ENCODE measurements around the gene CDC42SE2. TPM values are rescaled to one million over a fixed set of nuclear protein-coding genes. Genes with fewer than 3 reads are reported as not detected.

Gene CDC42SE2
- total RNA-seq, 2 experiments from 2014 or later = 54.2 to 66.8 TPM

DNA sequence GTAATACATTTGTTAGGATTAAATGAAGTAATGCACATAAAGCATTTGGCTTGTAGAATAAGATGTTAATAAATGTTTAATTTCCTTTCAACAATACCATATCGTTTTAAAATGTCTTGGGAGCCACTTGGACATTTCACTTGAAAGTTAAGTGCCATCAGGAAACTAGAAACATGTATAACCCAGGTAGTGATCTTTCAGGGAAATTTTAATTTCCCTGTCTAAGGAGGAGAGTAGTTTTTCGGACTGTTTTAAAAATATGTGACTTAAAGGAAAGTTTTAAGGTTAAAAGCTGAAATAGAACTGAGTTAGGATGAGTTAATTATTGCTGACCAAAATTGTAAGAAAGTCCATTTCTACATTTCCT, 18.0 kb downstream of the CDC42SE2 start:
- no peak for DNase-seq (ENCODE audit: low spot score)
- H3K9me3 ChIP-seq (ENCODE audit: low read length) = peaks cover 28% of the 10 kb centered on the region
- TF ChIP-seq, protein P1, sequence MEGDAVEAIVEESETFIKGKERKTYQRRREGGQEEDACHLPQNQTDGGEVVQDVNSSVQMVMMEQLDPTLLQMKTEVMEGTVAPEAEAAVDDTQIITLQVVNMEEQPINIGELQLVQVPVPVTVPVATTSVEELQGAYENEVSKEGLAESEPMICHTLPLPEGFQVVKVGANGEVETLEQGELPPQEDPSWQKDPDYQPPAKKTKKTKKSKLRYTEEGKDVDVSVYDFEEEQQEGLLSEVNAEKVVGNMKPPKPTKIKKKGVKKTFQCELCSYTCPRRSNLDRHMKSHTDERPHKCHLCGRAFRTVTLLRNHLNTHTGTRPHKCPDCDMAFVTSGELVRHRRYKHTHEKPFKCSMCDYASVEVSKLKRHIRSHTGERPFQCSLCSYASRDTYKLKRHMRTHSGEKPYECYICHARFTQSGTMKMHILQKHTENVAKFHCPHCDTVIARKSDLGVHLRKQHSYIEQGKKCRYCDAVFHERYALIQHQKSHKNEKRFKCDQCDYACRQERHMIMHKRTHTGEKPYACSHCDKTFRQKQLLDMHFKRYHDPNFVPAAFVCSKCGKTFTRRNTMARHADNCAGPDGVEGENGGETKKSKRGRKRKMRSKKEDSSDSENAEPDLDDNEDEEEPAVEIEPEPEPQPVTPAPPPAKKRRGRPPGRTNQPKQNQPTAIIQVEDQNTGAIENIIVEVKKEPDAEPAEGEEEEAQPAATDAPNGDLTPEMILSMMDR (conservative IDR thresholded peaks at IDR 0.05; ENCODE audit: low read length) = no peak
- no peak for TF ChIP-seq EZH2phosphoT487 (IDR thresholded peaks at IDR 0.05; ENCODE audit: borderline replicate concordance, low read depth, low read length)
- peaks cover 13% of the 10 kb centered on the region for H4K20me1 ChIP-seq (ENCODE audit: insufficient read depth, low read length)
- CTCF ChIA-PET (ENCODE audit: unreplicated experiment) = no interaction called here
- intact Hi-C loops (cut with micrococcal nuclease; ENCODE audit: unreplicated experiment) = no loop called here
- H3K27ac ChIP-seq (ENCODE audit: low read depth, low read length, poor library complexity, severe bottlenecking) = peak overlapping the region; percentile 1
- peaks cover 29% of the 10 kb centered on the region for H3K4me1 ChIP-seq (ENCODE audit: insufficient read depth, low read length, poor library complexity, severe bottlenecking)
- H3K4me2 ChIP-seq (ENCODE audit: low read length) = peak overlapping the region; percentile 53
- TSS peak; percentile 14 for BruUV-seq (replicated peaks)
- POLR2A ChIA-PET = interaction anchor here (1.1 to 2.0 kb wide), 2 partner anchors 24 to 92 kb away, joined by 3 to 6 read pairs; no protein-coding TSS in a partner anchor
- peak overlapping the region; percentile 1 for H3K4me3 ChIP-seq (ENCODE audit: low read depth, low read length, poor library complexity, severe bottlenecking)
- H3K36me3 ChIP-seq (ENCODE audit: insufficient read depth, low read length) = peaks cover 61% of the 10 kb centered on the region
- H2AFZ ChIP-seq (ENCODE audit: low read length) = no peak overlapping the region
- peaks cover 95% of the 10 kb centered on the region for H3K79me2 ChIP-seq (ENCODE audit: insufficient read depth, low read depth, low read length)
- H3K9me2 ChIP-seq (ENCODE audit: insufficient read depth, low read length) = no peaks in the 10 kb centered on the region

DNA sequence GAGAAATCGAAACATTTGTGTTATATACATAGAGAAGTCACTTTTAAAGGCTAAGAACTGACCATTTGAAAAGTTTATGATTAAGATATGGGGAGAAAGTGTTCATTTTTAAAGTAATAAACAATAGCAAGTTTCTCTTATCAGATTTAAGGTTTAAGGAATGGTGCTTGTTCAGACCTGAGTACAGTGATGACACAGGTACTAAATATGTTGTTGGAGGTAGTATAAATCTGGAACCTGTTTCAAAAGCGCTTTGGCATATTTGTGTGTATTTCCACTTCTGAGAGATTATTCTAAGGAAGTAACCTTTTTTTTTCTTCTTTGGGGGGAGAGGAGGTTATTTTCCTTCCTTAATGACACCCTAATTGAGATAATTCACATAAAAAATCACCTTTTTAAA, 18.4 kb downstream of the CDC42SE2 start:
- no peak for TF ChIP-seq EZH2phosphoT487 (IDR thresholded peaks at IDR 0.05; ENCODE audit: borderline replicate concordance, low read depth, low read length)
- TF ChIP-seq, protein P1 (conservative IDR thresholded peaks at IDR 0.05; ENCODE audit: low read length) = no peak
- peaks cover 13% of the 10 kb centered on the region for H4K20me1 ChIP-seq (ENCODE audit: insufficient read depth, low read length)
- intact Hi-C loops (cut with micrococcal nuclease; ENCODE audit: unreplicated experiment) = no loop called here
- H2AFZ ChIP-seq (ENCODE audit: low read length) = no peak overlapping the region
- peak overlapping the region; percentile 53; the same call in 1 of the 2 replicates for H3K4me2 ChIP-seq (ENCODE audit: low read length)
- H3K79me2 ChIP-seq (ENCODE audit: insufficient read depth, low read depth, low read length) = peaks cover 95% of the 10 kb centered on the region
- no peak overlapping the region for H3K4me3 ChIP-seq (ENCODE audit: low read depth, low read length, poor library complexity, severe bottlenecking)
- no peak for DNase-seq (ENCODE audit: low spot score)
- ChIA-PET CTCF (ENCODE audit: unreplicated experiment) (no interaction called here), POLR2A (interaction anchor here (1.1 kb wide), 1 partner anchor 24 kb away, joined by 3 read pairs; no protein-coding TSS in a partner anchor)
- H3K4me1 ChIP-seq (ENCODE audit: insufficient read depth, low read length, poor library complexity, severe bottlenecking) = peaks cover 29% of the 10 kb centered on the region
- H3K9me3 ChIP-seq (ENCODE audit: low read length) = peaks cover 28% of the 10 kb centered on the region
- peaks cover 58% of the 10 kb centered on the region for H3K36me3 ChIP-seq (ENCODE audit: insufficient read depth, low read length)
- H3K9me2 ChIP-seq (ENCODE audit: insufficient read depth, low read length) = no peaks in the 10 kb centered on the region
- BruUV-seq (replicated peaks) = no TSS peak
- no peak overlapping the region for H3K27ac ChIP-seq (ENCODE audit: low read depth, low read length, poor library complexity, severe bottlenecking)

DNA sequence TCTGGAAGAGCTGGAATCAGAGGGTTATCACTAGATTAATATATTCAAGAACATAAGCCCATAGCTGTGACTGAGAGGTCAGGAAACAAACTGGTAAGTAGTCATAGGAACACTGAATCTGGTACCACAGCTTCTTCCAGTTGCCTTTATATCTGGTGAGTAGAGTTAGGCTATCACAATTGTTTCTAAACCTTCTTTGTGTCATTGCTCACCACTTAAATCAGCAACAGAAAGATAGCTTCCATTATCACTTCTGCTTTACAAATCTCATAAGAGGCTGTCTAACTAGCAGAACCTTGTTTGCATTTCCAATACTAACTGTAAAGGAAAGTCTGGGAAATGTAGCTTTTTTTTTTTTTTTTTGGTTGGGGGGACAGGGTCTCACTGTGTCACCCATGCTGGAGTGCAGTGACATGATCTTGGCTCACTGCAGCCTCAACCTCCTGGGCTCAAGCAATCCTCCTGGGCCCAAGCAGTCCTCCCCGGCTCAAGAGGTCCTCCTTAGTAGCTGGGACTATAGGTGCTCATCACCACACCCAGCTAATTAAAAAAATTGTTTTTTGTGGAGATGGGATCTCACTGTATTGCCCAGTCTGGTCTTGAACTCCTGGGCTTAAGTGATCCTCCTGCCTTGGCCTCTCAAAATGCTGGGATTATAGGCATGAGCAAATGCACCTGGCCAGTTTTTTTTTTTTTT, 22.0 kb downstream of the CDC42SE2 start:
- Histone ChIP-seq H3K4me1 (ENCODE audit: insufficient read depth, low read length, poor library complexity, severe bottlenecking) (peaks cover 33% of the 10 kb centered on the region), H3K36me3 (ENCODE audit: insufficient read depth, low read length) (peaks cover 49% of the 10 kb centered on the region), H3K79me2 (ENCODE audit: insufficient read depth, low read depth, low read length) (peaks cover 98% of the 10 kb centered on the region), H2AFZ (ENCODE audit: low read length) (no peak overlapping the region), H3K4me3 (ENCODE audit: low read depth, low read length, poor library complexity, severe bottlenecking) (no peak overlapping the region), H4K20me1 (ENCODE audit: insufficient read depth, low read length) (peaks cover 13% of the 10 kb centered on the region), H3K4me2 (ENCODE audit: low read length) (no peak overlapping the region), H3K9me2 (ENCODE audit: insufficient read depth, low read length) (no peaks in the 10 kb centered on the region), H3K27ac (ENCODE audit: low read depth, low read length, poor library complexity, severe bottlenecking) (no peak overlapping the region), H3K9me3 (ENCODE audit: low read length) (no peaks in the 10 kb centered on the region)
- CTCF ChIA-PET (ENCODE audit: unreplicated experiment) = interaction anchor here (0.5 kb wide), 1 partner anchor 23 kb away, joined by 6 read pairs; no protein-coding TSS in a partner anchor
- no TSS peak for BruUV-seq (replicated peaks)
- intact Hi-C loops (cut with micrococcal nuclease; ENCODE audit: unreplicated experiment) = no loop called here
- TF ChIP-seq EZH2phosphoT487 (IDR thresholded peaks at IDR 0.05; ENCODE audit: borderline replicate concordance, low read depth, low read length) = no peak
- TF ChIP-seq, protein P1 (conservative IDR thresholded peaks at IDR 0.05; ENCODE audit: low read length) = no peak
- no peak for DNase-seq (ENCODE audit: low spot score)
- POLR2A ChIA-PET = interaction anchor here (0.6 to 2.5 kb wide), 15 partner anchors 8 to 1062 kb away, joined by 3 to 13 read pairs (median 4); no protein-coding TSS in a partner anchor
